Osteoblast (primary cell): Measurements from ENCODE around the gene KISS1R. TPM values are rescaled to one million over a fixed set of nuclear protein-coding genes. Genes with fewer than 3 reads are reported as not detected.

ENCODE experiments used
- DNase-seq: peaks from one replicate; pipeline ENCODE4 v3.0.0; 2011; ENCODE audit warnings: low spot score, mixed read lengths; ENCODE audit not compliant: insufficient read length; ENCODE audit errors: missing footprints
- H2AFZ ChIP-seq: 2 replicates; pipeline ENCODE4 v1.6.0; 2011; ENCODE audit warnings: mild to moderate bottlenecking, low read length
- H3K27ac ChIP-seq: 2 replicates; pipeline ENCODE4 v1.5.1; 2011; ENCODE audit warnings: mild to moderate bottlenecking, low read depth, low read length, moderate library complexity
- H3K27me3 ChIP-seq: 2 replicates; pipeline ENCODE4 v1.6.0; 2012; ENCODE audit warnings: mild to moderate bottlenecking, control low read depth, inconsistent platforms, low read length, moderate library complexity; ENCODE audit not compliant: insufficient read depth
- H3K36me3 ChIP-seq: 2 replicates; pipeline ENCODE4 v1.5.1; 2011; ENCODE audit warnings: mild to moderate bottlenecking, low read length, control low read depth, moderate library complexity; ENCODE audit not compliant: insufficient read depth
- H3K4me1 ChIP-seq: 2 replicates; pipeline ENCODE4 v1.5.1; 2011; ENCODE audit warnings: mild to moderate bottlenecking, low read length, control low read depth, moderate library complexity; ENCODE audit not compliant: insufficient read depth
- H3K4me2 ChIP-seq: 2 replicates; pipeline ENCODE4 v1.6.0; 2011; ENCODE audit warnings: mild to moderate bottlenecking, low read length; ENCODE audit not compliant: insufficient read depth
- H3K4me3 ChIP-seq: fragments of 200-600 bp; sonication (generic); 3 replicates; pipeline ENCODE4 v1.5.1; 2012; ENCODE audit warnings: mild to moderate bottlenecking, low read length, inconsistent platforms; ENCODE audit not compliant: insufficient read depth
- H3K79me2 ChIP-seq: 2 replicates; pipeline ENCODE4 v1.6.0; 2012; ENCODE audit warnings: mild to moderate bottlenecking, low read length, control low read depth, inconsistent platforms; ENCODE audit not compliant: insufficient read depth
- H3K9me3 ChIP-seq: 2 replicates; pipeline ENCODE4 v1.5.1; 2011; ENCODE audit warnings: low read depth, low read length, control low read depth
- H4K20me1 ChIP-seq: 2 replicates; pipeline ENCODE4 v1.6.0; 2012; ENCODE audit warnings: mild to moderate bottlenecking, low read length, control low read depth; ENCODE audit not compliant: insufficient read depth
- total RNA-seq: library from RNA; depleted of rRNA; stranded (reverse); fragments of >200 nt; gene quantifications from 2 replicates; pipeline ENCODE4 v1.2.3, GENCODE V29; 2012
- TF ChIP-seq, protein P1 (sequence below): IDR thresholded peaks from 2 replicates; pipeline ENCODE4 v1.5.1; 2011; ENCODE audit warnings: mild to moderate bottlenecking, low read depth, low read length, moderate library complexity; ENCODE audit errors: extremely low read depth

Gene KISS1R
- total RNA-seq, 1 donor: not detected

DNA sequence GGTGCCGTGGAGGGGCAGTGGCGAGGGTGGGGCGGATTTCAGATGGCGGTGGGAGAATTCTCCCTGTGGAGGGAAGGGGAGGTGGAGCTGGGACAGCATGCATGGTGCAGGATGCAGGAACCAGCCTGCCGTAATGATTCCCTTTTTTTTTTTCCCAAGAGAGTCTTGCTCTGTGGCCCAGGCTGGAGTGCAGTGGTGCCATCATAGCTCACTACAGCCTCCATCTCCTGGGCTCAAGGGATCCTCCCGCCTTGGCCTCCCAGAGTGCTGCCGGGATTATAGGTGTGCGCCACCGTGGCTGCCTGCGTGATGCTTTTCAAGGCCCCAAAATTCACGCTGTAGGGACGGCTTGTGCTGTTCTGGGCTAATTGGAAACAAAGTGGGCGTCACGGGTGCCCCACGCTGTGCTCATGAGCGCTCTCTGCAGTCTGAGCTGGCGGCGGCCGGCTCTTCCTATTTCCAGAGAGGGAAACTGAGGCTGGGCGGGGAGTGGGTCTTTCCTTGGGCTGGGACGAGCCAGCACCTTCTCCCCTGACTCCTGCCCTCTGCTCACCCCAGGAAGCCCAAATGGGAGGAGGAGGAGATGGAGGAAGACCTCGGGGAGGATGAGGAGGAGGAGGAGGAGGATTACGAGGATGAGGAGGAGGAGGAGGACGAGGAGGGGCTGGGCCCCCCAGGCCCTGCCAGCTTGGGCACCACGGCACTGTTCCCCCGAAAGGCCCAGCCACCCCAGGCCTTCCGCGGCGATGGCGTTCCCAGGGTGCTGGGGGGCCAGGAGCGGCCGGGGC, 14.9 kb downstream of the KISS1R start:
- Histone ChIP-seq H3K4me2 (no peak overlapping the region), H3K27ac (no peak overlapping the region), H3K9me3 (no peaks in the 10 kb centered on the region), H4K20me1 (peaks cover 3% of the 10 kb centered on the region), H3K4me1 (peaks cover 16% of the 10 kb centered on the region), H3K27me3 (no peaks in the 10 kb centered on the region), H3K36me3 (no peaks in the 10 kb centered on the region), H3K79me2 (peaks cover 36% of the 10 kb centered on the region), H3K4me3 (no peak overlapping the region), H2AFZ (no peak overlapping the region)
- TF ChIP-seq, protein P1, sequence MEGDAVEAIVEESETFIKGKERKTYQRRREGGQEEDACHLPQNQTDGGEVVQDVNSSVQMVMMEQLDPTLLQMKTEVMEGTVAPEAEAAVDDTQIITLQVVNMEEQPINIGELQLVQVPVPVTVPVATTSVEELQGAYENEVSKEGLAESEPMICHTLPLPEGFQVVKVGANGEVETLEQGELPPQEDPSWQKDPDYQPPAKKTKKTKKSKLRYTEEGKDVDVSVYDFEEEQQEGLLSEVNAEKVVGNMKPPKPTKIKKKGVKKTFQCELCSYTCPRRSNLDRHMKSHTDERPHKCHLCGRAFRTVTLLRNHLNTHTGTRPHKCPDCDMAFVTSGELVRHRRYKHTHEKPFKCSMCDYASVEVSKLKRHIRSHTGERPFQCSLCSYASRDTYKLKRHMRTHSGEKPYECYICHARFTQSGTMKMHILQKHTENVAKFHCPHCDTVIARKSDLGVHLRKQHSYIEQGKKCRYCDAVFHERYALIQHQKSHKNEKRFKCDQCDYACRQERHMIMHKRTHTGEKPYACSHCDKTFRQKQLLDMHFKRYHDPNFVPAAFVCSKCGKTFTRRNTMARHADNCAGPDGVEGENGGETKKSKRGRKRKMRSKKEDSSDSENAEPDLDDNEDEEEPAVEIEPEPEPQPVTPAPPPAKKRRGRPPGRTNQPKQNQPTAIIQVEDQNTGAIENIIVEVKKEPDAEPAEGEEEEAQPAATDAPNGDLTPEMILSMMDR: no peak
- DNase-seq: peak; percentile 86

DNA sequence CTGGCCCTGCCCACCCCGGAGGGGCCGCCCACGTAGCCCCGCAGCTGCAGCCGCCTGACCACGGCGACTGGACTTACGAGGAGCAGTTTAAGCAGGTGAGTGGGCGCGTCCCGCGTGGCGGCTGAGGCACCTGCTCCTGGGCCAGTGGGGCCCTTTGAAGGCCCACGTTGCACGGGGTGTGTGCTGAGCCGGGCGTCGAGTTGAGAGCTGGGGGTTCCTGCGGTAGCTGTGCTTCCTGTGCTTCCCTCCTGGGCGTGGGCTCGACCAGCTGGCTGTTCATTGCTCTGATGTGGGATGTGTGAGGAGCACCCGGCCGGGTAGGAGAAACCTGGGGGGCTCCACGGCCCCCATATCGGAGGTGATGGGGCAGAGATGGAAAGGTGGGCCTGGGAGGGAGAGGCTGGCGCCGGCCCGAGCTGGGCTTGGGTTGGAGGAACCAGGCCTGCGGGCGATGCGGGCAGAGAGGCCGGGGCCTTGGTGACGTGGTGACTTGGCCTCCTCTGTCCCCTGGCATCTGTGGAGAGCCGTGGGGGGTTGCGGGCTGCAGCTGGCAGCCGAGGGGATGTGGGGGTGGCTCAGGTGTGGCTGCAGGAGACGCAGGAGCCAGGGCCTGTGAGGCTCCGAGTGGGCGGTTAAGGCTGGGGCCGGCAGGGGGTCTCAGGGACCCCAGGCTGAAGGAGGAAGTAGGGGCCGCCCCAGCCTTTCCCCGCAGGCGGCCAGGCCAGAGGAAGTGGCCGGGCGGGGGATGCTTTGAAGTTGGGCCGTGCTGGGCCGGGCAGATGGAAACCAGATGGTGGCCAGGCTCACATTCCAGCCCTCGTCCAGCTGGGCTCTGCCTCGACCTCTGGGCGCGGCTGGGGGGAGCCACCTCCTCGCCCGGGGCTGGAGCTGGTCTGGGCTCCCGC, 15.8 kb downstream of the KISS1R start:
- peak overlapping the region; percentile 48 for H3K27ac ChIP-seq
- H3K9me3 ChIP-seq: no peaks in the 10 kb centered on the region
- peak overlapping the region; percentile 39 for H3K4me2 ChIP-seq
- no peaks in the 10 kb centered on the region for H3K36me3 ChIP-seq
- no peak overlapping the region for H3K4me3 ChIP-seq
- peaks cover 3% of the 10 kb centered on the region for H4K20me1 ChIP-seq
- H3K27me3 ChIP-seq: no peaks in the 10 kb centered on the region
- peaks cover 16% of the 10 kb centered on the region for H3K4me1 ChIP-seq
- H3K79me2 ChIP-seq: peaks cover 34% of the 10 kb centered on the region
- H2AFZ ChIP-seq: no peak overlapping the region
- TF ChIP-seq, protein P1: no peak
- DNase-seq: peak; percentile 100

DNA sequence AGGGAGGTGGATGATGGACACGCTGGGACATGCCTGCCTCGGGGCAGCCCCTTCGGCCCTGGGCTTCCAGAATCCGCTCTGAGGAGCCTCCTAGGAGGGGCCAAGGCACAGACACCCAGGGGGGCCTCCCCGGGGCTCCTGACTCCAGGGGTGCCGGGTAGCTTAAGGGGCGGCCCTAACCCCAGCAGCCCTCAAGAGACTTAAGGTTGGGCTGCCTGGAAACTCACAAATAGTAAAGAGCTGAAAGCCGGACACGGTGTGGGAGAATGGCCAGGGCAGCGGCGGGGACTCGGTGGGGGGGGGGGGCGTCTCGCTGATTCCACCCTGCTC, 16.4 kb downstream of the KISS1R start:
- DNase-seq: no peak
- H3K27me3 ChIP-seq: no peaks in the 10 kb centered on the region
- no peaks in the 10 kb centered on the region for H3K36me3 ChIP-seq
- peak overlapping the region; percentile 17 for H3K27ac ChIP-seq
- peak overlapping the region; percentile 39 for H3K4me2 ChIP-seq
- peaks cover 3% of the 10 kb centered on the region for H4K20me1 ChIP-seq
- TF ChIP-seq, protein P1: no peak
- H3K4me3 ChIP-seq: no peak overlapping the region
- peaks cover 36% of the 10 kb centered on the region for H3K79me2 ChIP-seq
- H2AFZ ChIP-seq: no peak overlapping the region
- H3K4me1 ChIP-seq: peaks cover 16% of the 10 kb centered on the region
- H3K9me3 ChIP-seq: no peaks in the 10 kb centered on the region
